ENCODE data around the gene LRRC8C. TPM values are rescaled to one million over a fixed set of nuclear protein-coding genes. Genes with fewer than 3 reads are reported as not detected.
"Not testable (repeated sequence)": the region's sequence is repeated elsewhere in the genome, so short reads cannot be mapped to it uniquely, and the experiment has no call there.

Gene LRRC8C
- total and polyA plus RNA-seq, 8 donors = 8.3 to 11.6 (median 9.2) TPM

- Histone ChIP-seq H3K27me3 (no peaks in the 10 kb centered on the region), H3K27ac (no peak overlapping the region), H3K4me3 (no peak overlapping the region), H3K36me3 (no peaks in the 10 kb centered on the region), H3K9me3 (no peaks in the 10 kb centered on the region), H3K4me1 (peaks cover 0 to 37% of the 10 kb centered on the region in 2 donors)
- TF ChIP-seq CTCF (IDR thresholded peaks at IDR 0.05) = no peak
- intact Hi-C loops (cut with DNase I) = no loop called here
- no peak for ATAC-seq
- no peak for DNase-seq
These were observed 69.7 kb downstream of the LRRC8C start for GRCh38 chr1:89702520-89703045.

GRCh38 chr1:89703469-89703868 lies 70.5 kb downstream of the LRRC8C start:
- intact Hi-C loops (cut with DNase I) = no loop called here
- TF ChIP-seq CTCF (IDR thresholded peaks at IDR 0.05) = no peak
- Histone ChIP-seq H3K36me3 (no peaks in the 10 kb centered on the region), H3K4me3 (no peak overlapping the region), H3K27me3 (no peaks in the 10 kb centered on the region), H3K4me1 (peaks cover 0 to 28% of the 10 kb centered on the region in 2 donors), H3K27ac (no peak overlapping the region), H3K9me3 (no peaks in the 10 kb centered on the region)
- DNase-seq (no peak), ATAC-seq (no peak)

GRCh38 chr1:89704014-89704413 lies 71.1 kb downstream of the LRRC8C start:
- Histone ChIP-seq H3K36me3 (no peaks in the 10 kb centered on the region), H3K9me3 (no peaks in the 10 kb centered on the region), H3K27me3 (no peaks in the 10 kb centered on the region), H3K27ac (no peak overlapping the region), H3K4me1 (peaks cover 0 to 26% of the 10 kb centered on the region in 2 donors), H3K4me3 (no peak overlapping the region)
- DNase-seq (no peak), ATAC-seq (no peak)
- intact Hi-C loops (cut with DNase I) = no loop called here
- no peak for TF ChIP-seq CTCF (IDR thresholded peaks at IDR 0.05)

GRCh38 chr1:89704885-89705284 lies 72.0 kb downstream of the LRRC8C start:
- H3K27ac ChIP-seq; H3K36me3 ChIP-seq; DNase-seq; H3K4me3 ChIP-seq; H3K9me3 ChIP-seq; ATAC-seq; intact Hi-C loops (cut with DNase I); H3K27me3 ChIP-seq: not testable (repeated sequence)
- H3K4me1 ChIP-seq = peaks cover 0 to 20% of the 10 kb centered on the region in 2 donors

GRCh38 chr1:89705901-89706699 lies 73.2 kb downstream of the LRRC8C start:
- H3K4me1 ChIP-seq = peaks cover 0 to 20% of the 10 kb centered on the region in 2 donors
- no peak for TF ChIP-seq CTCF (IDR thresholded peaks at IDR 0.05)
- no peaks in the 10 kb centered on the region for H3K27me3 ChIP-seq
- intact Hi-C loops (cut with DNase I) = no loop called here
- ATAC-seq (no peak), DNase-seq (no peak)
- no peak overlapping the region for H3K4me3 ChIP-seq
- H3K36me3 ChIP-seq = no peaks in the 10 kb centered on the region
- H3K27ac ChIP-seq = peak overlapping the region in 1 of 2 donors; percentile 62
- no peaks in the 10 kb centered on the region for H3K9me3 ChIP-seq
